NCI-H1105 treated with DMSO at 0.1 percent for 48 hours (cell line): ENCODE data around the gene SNRPA1.
"Not testable (repeated sequence)": the region's sequence is repeated elsewhere in the genome, so short reads cannot be mapped to it uniquely, and the experiment has no call there.

Experiments used
- DNase-seq: peaks from one replicate; lab custom pipeline; 2025; lab: John Stamatoyannopoulos, UW

Gene SNRPA1

GRCh38 chr15:101294731-101295606 is at the start of gene SNRPA1:
SNRPA1 (minus strand) TSS chr15:101295248; CDS start chr15:101295178, 70 bp downstream.
- DNase-seq: peak; percentile 95

- DNase-seq: no peak
Measured at GRCh38 chr15:101342056-101342455, 47.0 kb upstream of the SNRPA1 start.

GRCh38 chr15:101338502-101339057 is 43.5 kb upstream of the SNRPA1 start:
- DNase-seq: no peak

- no peak for DNase-seq
Measured at GRCh38 chr15:101337976-101338375, 42.9 kb upstream of the SNRPA1 start.

GRCh38 chr15:101333907-101334789 is 39.1 kb upstream of the SNRPA1 start:
- not testable (repeated sequence) for DNase-seq

GRCh38 chr15:101332061-101332467 is 37.0 kb upstream of the SNRPA1 start:
- DNase-seq: no peak

GRCh38 chr15:101329867-101330380 is 34.9 kb upstream of the SNRPA1 start:
- no peak for DNase-seq

- no peak for DNase-seq
Measured at GRCh38 chr15:101329309-101329863, 34.3 kb upstream of the SNRPA1 start.

GRCh38 chr15:101328001-101328400 is 33.0 kb upstream of the SNRPA1 start:
- no peak for DNase-seq

GRCh38 chr15:101327147-101327740 is 32.2 kb upstream of the SNRPA1 start:
- no peak for DNase-seq

- DNase-seq: no peak
Measured at GRCh38 chr15:101326462-101327146, 31.6 kb upstream of the SNRPA1 start.

GRCh38 chr15:101326026-101326315 is 30.9 kb upstream of the SNRPA1 start:
- DNase-seq: no peak

GRCh38 chr15:101325263-101326025 is 30.4 kb upstream of the SNRPA1 start:
- DNase-seq: no peak

- DNase-seq: no peak
Measured at GRCh38 chr15:101324524-101325177, 29.6 kb upstream of the SNRPA1 start.

- no peak for DNase-seq
Measured at GRCh38 chr15:101323793-101324523, 28.9 kb upstream of the SNRPA1 start.

GRCh38 chr15:101322854-101323477 is 27.9 kb upstream of the SNRPA1 start:
- no peak for DNase-seq

GRCh38 chr15:101322016-101322695 is 27.1 kb upstream of the SNRPA1 start:
- DNase-seq: no peak

GRCh38 chr15:101320501-101321052 is 25.5 kb upstream of the SNRPA1 start:
- DNase-seq: no peak
